ENCODE data around the gene PRDM13.
"Not testable (repeated sequence)": the region's sequence is repeated elsewhere in the genome, so short reads cannot be mapped to it uniquely, and the experiment has no call there.

The PRDM13 gene

GRCh38 chr6:99638358-99638757, 31.7 kb downstream of the PRDM13 start:
- DNase-seq: not testable (repeated sequence)

- no peak for DNase-seq
These were observed 34.6 kb downstream of the PRDM13 start for GRCh38 chr6:99641270-99641669.

DNA sequence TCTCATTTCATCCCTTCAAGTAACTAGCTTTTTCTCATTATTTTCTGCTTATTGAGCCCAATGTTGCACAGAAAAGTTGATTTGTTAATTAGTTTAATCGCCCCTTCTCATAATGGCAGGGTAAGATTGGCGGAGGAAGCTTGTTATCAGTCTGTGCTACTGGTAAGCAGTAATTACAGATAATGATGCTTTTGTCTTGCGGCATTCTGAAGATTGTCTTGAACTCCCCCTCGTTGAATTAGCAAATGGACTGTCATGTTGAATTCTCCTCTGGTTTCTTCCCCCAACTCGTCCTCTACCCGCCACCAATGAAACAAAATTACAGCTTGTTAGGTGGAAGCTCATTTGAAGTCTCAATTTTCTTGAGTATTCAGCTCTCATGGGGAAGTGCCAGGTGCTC, 39.4 kb downstream of the PRDM13 start:
- no peak for DNase-seq

GRCh38 chr6:99650091-99650571, 43.5 kb downstream of the PRDM13 start:
- DNase-seq: not testable (repeated sequence)

- no peak for DNase-seq
These were observed 53.6 kb downstream of the PRDM13 start for GRCh38 chr6:99660206-99660605.

DNA sequence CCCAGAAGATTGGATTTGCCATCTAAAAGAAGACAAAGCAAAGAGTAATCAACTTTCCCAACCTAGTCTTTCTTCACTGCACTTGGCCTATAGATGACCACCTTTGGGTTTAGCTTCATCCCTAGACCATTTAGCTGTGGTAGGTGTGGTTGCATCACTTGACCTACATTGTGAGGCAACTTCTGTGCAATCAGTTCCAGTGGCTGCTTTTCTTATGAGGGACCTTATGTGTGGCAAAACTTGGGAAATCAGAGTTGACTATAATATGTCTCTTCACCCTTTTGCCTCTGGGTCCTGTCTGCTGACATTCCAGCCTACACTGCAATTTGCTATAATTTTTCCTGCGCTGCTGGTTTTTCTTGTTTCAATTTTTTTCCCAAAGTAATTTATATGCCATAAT, 55.2 kb downstream of the PRDM13 start:
- DNase-seq: peak in 1 of 2 experiments; percentile 4

- no peak for DNase-seq
These were observed 56.0 kb downstream of the PRDM13 start for GRCh38 chr6:99662616-99663015.
